ENCODE data around the gene PKP1. TPM values are rescaled to one million over a fixed set of nuclear protein-coding genes. Genes with fewer than 3 reads are reported as not detected.

PKP1 gene
- total RNA-seq, 8 experiments from 2014 or later = 0.21 to 1.8 (median 0.51) TPM; not detected in 2

DNA sequence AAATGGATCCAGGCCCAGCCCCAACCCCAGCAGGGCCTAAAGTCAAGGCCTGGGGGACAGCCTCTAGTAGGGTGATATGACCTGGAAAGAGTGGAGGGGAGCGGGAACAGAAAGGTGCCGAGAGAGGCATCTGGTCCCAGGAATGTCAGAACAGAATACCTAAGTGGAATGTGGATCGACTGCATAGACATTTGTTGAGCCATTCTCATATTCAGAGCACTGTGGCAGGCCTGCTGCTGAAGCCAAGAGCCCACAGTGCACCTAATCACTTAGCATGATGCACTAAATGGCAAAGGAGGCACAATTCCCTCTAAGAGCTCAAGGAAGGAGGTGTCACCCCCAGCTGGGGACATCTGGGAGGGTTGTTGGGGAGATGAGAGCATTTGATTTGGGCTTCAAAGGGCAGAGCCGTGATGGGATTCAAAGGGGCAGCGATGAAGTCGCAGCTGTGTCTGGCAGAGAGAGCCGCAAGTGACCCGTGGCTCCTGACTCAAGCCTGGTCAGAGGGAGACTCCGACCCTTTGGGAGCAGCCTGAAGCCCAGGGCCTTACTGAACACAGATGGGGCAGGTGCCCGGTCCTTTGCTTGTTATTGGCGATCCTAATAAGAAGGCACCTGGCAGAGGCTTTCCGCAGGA is 8.6 kb upstream of the PKP1 start:
- WGBS, 10 experiments = 69 to 90% (median 81%) methylated on average over 1 to 12 of the region's 12 CpGs; no CpG with 5 or more reads in 5 of the 10 experiments
- ATAC-seq (replicated peaks in 6 of 8) = no peak
- Histone ChIP-seq H3K4me1 (replicated peaks in 1 of 2) (no peaks in the 10 kb centered on the region), H3K4me3 (no peak overlapping the region), H3K27ac (no peak overlapping the region)
- in situ Hi-C loops (cut with MboI; ENCODE audit: low pct_unique_long_range_greater_than_20kb in 2 of 9, low sequenced_read_pairs in 9 of 9, unreplicated experiment in 9 of 9) = loop anchor here in 6 of 9 experiments (25.0 kb wide), 2 partner anchors 88 to 238 kb away; partner anchors contain the start of gene CSRP1 (in 2 of the 6)

DNA sequence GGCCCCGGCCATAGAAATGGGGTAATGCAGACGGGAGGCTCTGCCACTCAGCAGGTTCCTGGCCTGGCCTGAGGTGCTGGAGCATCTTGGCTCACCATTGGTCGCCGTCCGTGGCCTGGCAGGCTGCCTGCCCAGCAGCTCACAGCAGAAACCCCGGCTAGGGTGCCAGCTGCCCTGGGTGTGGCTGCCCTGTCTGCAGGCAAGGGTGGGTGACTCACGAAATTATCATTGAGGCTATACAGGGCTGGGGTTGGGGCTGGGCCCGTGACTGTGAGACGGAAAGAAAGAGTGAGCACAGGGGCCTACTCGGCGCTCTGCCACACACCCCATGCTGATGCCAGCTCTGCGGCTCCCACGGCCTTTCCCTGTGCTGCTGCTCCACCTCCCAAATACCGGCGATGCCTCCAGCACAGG is 8.0 kb upstream of the PKP1 start:
- H3K27ac ChIP-seq = no peak overlapping the region
- no peaks in the 10 kb centered on the region for H3K4me1 ChIP-seq (replicated peaks in 1 of 2)
- 0 to 87% (median 69%) methylated on average over 1 to 6 of the region's 15 CpGs; no CpG with 5 or more reads in 4 of the 10 experiments for WGBS, 10 experiments
- H3K4me3 ChIP-seq = no peak overlapping the region
- peak in 6 of 8 experiments; percentile 12 to 98 (median 60) for ATAC-seq (replicated peaks in 6 of 8)
- in situ Hi-C loops (cut with MboI; ENCODE audit: low pct_unique_long_range_greater_than_20kb in 2 of 9, low sequenced_read_pairs in 9 of 9, unreplicated experiment in 9 of 9) = no loop called here

DNA sequence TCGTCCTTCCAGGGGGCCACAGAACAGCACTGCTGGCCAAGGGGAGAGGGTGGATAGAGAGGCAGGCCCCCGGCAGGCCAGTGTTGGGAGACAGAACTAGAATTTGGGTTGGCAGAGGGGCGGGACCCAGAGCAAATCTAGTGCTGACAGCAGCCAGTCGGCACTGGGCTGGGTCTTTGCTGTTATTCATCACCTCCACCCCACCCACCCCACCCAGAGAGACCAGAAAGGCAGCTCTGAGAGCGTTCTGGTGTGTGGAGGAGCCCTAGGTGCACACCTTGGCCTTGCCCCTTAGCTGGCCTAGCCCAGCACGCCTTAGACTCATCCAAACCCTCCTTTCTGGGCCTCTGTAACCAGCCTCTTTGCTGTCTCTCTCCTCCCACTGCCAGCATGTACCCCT is 6.4 kb upstream of the PKP1 start:
- H3K4me1 ChIP-seq (replicated peaks in 1 of 2) = no peaks in the 10 kb centered on the region
- no peak overlapping the region for H3K27ac ChIP-seq
- H3K4me3 ChIP-seq = no peak overlapping the region
- WGBS, 10 experiments = 86 to 100% (median 88%) methylated on average over 1 to 3 of the region's 6 CpGs; no CpG with 5 or more reads in 7 of the 10 experiments
- in situ Hi-C loops (cut with MboI; ENCODE audit: low pct_unique_long_range_greater_than_20kb in 2 of 9, low sequenced_read_pairs in 9 of 9, unreplicated experiment in 9 of 9) = no loop called here
- ATAC-seq (replicated peaks in 6 of 8) = peak in 1 of 8 experiments; percentile 32

DNA sequence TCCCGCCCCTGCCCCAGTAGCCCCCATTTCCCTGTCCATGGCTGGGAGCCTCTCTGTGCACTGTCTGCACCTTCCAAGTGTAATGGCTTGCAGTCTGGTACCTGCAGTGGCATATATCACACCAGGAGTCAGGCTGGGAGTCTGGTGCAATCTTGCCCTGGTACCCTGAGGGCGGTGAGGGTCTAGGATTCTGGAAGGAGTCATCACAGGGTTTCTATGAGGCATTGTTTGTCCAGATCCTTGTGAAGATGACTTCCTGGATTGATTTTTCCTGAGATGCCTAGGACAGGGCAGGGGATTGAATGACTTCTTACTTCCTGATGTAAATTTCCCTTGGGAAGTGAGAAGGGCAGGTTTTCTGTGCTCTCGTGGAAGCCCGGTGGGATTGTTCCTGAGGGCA is 5.9 kb upstream of the PKP1 start:
- WGBS, 10 experiments = 60 to 100% (median 88%) methylated on average over 1 to 3 of the region's 4 CpGs; no CpG with 5 or more reads in 3 of the 10 experiments

DNA sequence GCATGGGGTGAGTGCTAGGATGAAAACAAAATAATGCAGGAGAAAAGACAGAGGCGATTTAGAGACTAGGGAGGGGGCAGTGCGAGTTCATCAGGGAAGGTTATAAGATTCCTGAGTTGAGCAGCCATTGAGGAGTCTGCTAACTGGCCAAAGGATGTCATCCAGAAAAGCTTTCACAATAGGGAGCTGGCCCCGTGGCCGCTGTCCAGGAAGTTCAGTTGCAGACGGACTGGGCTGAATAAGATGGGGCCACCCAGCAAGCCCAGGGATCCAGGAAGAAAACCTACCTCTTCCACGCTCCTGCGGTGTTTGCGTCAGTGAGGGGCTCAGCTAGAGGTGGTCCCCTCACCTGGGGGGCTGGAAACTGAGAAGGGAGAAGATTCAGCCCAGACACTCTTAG is 4.0 kb upstream of the PKP1 start:
- Histone ChIP-seq H3K27ac (no peak overlapping the region), H3K4me3 (no peak overlapping the region), H3K4me1 (replicated peaks in 1 of 2) (no peaks in the 10 kb centered on the region)
- in situ Hi-C loops (cut with MboI; ENCODE audit: low pct_unique_long_range_greater_than_20kb in 2 of 9, low sequenced_read_pairs in 9 of 9, unreplicated experiment in 9 of 9) = no loop called here
- 18 to 75% (median 43%) methylated on average over 1 to 8 of the region's 8 CpGs; no CpG with 5 or more reads in 1 of the 10 experiments for WGBS, 10 experiments
- peak in 2 of 8 experiments; percentile 4 to 10 for ATAC-seq (replicated peaks in 6 of 8)

More for the DNA sequence above, 5.9 kb upstream of the PKP1 start:
- Histone ChIP-seq H3K4me1 (replicated peaks in 1 of 2) (no peaks in the 10 kb centered on the region), H3K27ac (no peak overlapping the region), H3K4me3 (no peak overlapping the region)
- in situ Hi-C loops (cut with MboI; ENCODE audit: low pct_unique_long_range_greater_than_20kb in 2 of 9, low sequenced_read_pairs in 9 of 9, unreplicated experiment in 9 of 9) = no loop called here
- no peak for ATAC-seq (replicated peaks in 6 of 8)

DNA sequence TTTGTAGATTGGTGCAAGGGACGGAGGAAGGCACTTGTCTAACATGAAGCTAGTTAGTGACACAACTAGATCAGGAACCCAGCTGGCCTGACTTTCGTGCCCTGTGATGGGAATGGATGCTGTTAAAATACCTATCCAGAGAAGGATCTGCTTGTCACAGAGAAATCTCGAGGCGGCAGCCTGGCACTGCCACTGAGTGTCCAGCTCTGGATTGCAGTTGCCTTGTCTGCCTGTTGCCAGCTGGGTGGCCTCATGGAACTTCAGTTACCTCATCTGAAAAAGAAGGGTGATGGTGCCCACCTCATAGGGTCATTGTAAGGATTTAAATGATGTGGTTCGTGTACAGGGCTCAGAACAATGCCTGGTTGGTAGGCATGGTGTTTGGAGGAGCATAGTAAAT is 2.4 kb upstream of the PKP1 start:
- Histone ChIP-seq H3K4me1 (replicated peaks in 1 of 2) (no peaks in the 10 kb centered on the region), H3K27ac (no peak overlapping the region), H3K4me3 (no peak overlapping the region)
- 0 to 100% (median 59%) methylated on average over 1 to 5 of the region's 5 CpGs; no CpG with 5 or more reads in 1 of the 10 experiments for WGBS, 10 experiments
- ATAC-seq (replicated peaks in 6 of 8) = no peak
- in situ Hi-C loops (cut with MboI; ENCODE audit: low pct_unique_long_range_greater_than_20kb in 2 of 9, low sequenced_read_pairs in 9 of 9, unreplicated experiment in 9 of 9) = no loop called here

DNA sequence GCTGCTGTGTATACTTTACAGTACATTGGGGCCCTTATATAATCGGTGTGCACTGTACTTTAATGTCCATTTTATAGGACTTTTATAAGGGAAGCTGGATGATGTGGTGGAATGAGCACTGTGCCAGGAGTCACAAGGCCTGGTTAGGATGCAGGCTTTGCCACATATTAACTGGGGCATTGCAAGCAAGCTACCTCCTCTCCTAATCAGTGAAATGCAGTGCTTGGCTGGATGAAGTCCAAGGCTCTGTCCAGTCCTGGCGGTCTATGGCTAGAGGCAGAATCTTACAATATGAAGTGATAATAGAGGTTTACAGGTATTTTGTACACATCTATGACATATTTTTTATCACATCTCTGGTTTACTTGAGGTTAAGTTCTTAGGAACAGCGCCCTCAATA is 1.7 kb upstream of the PKP1 start:
- Histone ChIP-seq H3K4me1 (replicated peaks in 1 of 2) (no peaks in the 10 kb centered on the region), H3K27ac (no peak overlapping the region), H3K4me3 (no peak overlapping the region)
- no peak for ATAC-seq (replicated peaks in 6 of 8)
- in situ Hi-C loops (cut with MboI; ENCODE audit: low pct_unique_long_range_greater_than_20kb in 2 of 9, low sequenced_read_pairs in 9 of 9, unreplicated experiment in 9 of 9) = no loop called here
- WGBS, 10 experiments = 40 to 100% (median 84%) methylated on average over 1 to 3 of the region's 3 CpGs

DNA sequence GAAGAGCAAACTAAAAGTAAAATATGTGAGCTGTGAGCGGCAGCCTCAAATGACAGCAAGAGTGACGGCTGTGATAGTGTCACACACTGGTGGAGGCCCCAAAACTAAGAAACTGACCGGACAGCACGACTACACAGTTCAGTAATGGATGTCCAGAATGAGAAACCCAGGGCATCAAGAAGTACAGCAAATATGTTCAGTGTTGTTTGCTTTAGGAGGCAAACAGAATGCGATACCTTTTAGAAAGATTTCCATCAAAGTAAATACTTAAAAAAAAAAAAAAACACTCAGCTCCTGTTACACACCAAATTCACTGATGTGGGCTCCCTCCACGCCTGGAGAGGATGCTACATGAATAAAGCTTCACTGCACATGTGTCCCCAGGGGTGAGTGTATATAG is 1.1 kb upstream of the PKP1 start:
- in situ Hi-C loops (cut with MboI; ENCODE audit: low pct_unique_long_range_greater_than_20kb in 2 of 9, low sequenced_read_pairs in 9 of 9, unreplicated experiment in 9 of 9) = no loop called here
- Histone ChIP-seq H3K27ac (no peak overlapping the region), H3K4me1 (replicated peaks in 1 of 2) (no peaks in the 10 kb centered on the region), H3K4me3 (no peak overlapping the region)
- no peak for ATAC-seq (replicated peaks in 6 of 8)
- WGBS, 10 experiments = 78 to 100% (median 89%) methylated on average over 2 to 6 of the region's 6 CpGs

DNA sequence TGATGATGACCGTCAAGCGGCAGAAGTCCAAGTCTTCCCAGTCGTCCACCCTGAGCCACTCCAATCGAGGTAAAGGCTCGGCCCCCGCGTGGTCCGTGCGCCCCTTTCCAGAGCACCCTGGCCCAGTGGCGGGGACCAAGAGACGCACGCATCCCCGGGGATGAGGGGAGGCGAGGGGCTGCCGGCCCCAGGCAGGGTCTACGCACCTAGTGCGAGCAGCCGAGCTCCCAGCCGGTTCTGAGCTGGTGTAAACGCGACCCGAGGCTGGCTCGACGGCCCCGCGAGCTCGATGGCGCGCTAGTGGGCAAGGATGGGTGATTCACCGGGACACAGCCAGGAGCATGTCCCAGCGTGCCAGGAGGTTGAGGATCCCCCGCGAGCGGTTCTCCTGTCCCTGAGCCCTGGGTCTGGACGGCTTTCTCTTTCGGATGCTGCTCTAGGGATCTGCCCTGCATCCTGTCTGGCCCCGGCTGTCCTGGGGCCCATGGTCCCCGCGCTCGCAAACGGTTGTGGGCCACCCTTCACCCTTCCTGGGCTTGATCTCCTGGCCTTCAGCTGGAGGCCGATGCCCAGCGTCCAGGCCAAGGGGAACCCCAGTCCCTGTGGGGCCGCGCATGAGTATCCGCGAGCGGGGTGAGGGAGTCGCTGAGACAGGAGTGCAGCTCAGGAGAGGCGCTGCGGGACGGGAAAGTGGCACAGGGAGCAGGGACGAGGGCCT is 689 bp downstream of the PKP1 start:
- H3K27ac ChIP-seq = no peak overlapping the region
- H3K4me3 ChIP-seq = no peak overlapping the region
- 85 to 98% (median 93%) methylated on average over 4 to 15 of the region's 53 CpGs; no CpG with 5 or more reads in 3 of the 10 experiments for WGBS, 10 experiments
- H3K4me1 ChIP-seq (replicated peaks in 1 of 2) = no peaks in the 10 kb centered on the region
- no peak for ATAC-seq (replicated peaks in 6 of 8)
- in situ Hi-C loops (cut with MboI; ENCODE audit: low pct_unique_long_range_greater_than_20kb in 2 of 9, low sequenced_read_pairs in 9 of 9, unreplicated experiment in 9 of 9) = no loop called here

DNA sequence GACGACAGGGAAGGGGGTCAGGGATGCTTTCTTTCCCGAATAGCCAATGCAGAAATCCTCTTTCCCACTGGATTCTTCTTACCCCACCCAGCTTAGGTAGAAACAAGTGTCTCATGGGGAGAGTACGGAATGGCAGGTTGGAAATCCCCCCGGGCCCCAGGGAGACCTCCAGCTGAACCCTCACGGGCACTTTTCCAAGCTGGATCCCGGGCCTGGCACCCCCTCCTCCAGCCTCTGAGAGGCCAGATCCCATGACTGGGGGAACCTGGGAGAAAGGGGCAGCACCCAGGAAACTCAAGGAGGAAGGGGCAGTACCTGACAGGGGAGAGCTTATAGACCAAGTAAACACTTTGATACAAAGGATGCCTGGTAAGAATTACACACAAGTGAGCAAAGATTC is 1.3 kb downstream of the PKP1 start:
- WGBS, 10 experiments = 80 to 100% (median 100%) methylated on average over 1 to 4 of the region's 6 CpGs; no CpG with 5 or more reads in 6 of the 10 experiments
- Histone ChIP-seq H3K4me1 (replicated peaks in 1 of 2) (no peaks in the 10 kb centered on the region), H3K27ac (no peak overlapping the region), H3K4me3 (no peak overlapping the region)
- no peak for ATAC-seq (replicated peaks in 6 of 8)
- in situ Hi-C loops (cut with MboI; ENCODE audit: low pct_unique_long_range_greater_than_20kb in 2 of 9, low sequenced_read_pairs in 9 of 9, unreplicated experiment in 9 of 9) = no loop called here

DNA sequence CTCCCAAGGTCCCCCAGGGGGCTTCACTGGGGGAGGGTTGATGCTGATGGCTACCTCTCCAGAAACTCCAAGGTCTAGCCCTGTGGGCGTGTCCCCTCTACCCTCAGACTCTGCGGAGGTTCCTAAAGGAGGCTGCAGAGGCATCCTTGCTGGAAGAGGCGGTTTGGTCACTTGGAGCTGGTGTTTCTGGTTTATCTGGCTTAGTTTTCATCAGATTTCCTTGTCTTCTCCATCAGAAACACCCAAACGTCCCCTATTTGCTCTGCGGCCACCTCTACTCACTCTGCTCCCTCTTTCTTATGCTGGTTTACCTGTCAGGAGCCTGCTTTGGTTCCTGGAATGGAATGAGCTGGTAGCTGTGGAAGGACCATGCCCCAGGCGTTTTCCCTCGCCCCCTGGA is 2.5 kb downstream of the PKP1 start:
- Histone ChIP-seq H3K4me1 (replicated peaks in 1 of 2) (no peaks in the 10 kb centered on the region), H3K4me3 (no peak overlapping the region), H3K27ac (no peak overlapping the region)
- in situ Hi-C loops (cut with MboI; ENCODE audit: low pct_unique_long_range_greater_than_20kb in 2 of 9, low sequenced_read_pairs in 9 of 9, unreplicated experiment in 9 of 9) = no loop called here
- 0 to 100% (median 63%) methylated on average over 1 to 7 of the region's 7 CpGs; no CpG with 5 or more reads in 4 of the 10 experiments for WGBS, 10 experiments
- no peak for ATAC-seq (replicated peaks in 6 of 8)

DNA sequence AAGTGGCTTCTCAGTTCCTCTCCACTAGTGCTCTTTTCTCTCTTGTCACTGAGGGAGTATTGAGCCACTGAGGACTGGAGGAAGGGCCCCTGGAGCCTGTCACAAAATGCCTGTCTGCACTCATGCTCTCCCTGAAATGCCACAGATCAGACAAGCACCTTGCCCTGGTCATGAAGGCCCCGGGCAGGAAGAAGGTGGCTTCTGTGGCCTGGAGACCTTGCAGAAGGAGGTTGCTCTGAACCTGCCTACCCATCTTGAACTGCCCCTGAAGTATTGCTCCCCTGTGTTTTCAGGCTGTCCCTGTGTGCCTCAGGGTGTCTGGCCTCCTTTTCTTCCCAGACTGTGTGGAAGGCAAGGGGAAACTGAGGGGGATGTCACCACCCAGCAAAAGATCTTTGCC is 3.1 kb downstream of the PKP1 start:
- no peaks in the 10 kb centered on the region for H3K4me1 ChIP-seq (replicated peaks in 1 of 2)
- no peak overlapping the region for H3K4me3 ChIP-seq
- no peak overlapping the region for H3K27ac ChIP-seq
- no peak for ATAC-seq (replicated peaks in 6 of 8)
- in situ Hi-C loops (cut with MboI; ENCODE audit: low pct_unique_long_range_greater_than_20kb in 2 of 9, low sequenced_read_pairs in 9 of 9, unreplicated experiment in 9 of 9) = no loop called here
- WGBS, 10 experiments = 33 to 100% (median 88%) methylated on average over 1 of the region's 1 CpG; no CpG with 5 or more reads in 7 of the 10 experiments

DNA sequence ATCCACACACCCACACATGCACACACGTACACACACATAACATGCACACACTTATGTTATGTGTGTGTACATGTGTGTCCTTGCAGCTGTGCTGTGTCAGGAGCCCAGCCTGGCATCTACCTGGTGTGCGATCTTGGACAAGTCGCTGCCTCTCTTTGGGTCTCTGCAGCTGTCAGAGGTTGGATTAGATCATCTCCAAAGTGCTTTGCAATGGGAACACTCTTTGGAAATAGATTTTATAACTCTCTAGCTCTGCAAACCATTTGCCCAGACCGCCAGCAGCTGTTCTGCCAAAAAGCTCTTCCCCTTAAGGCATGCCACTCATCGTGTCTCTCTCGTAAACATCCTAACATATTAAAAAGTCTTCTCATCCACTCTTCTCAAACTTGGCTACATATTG is 4.7 kb downstream of the PKP1 start:
- 41 to 100% (median 85%) methylated on average over 1 to 6 of the region's 6 CpGs; no CpG with 5 or more reads in 2 of the 10 experiments for WGBS, 10 experiments
- in situ Hi-C loops (cut with MboI; ENCODE audit: low pct_unique_long_range_greater_than_20kb in 2 of 9, low sequenced_read_pairs in 9 of 9, unreplicated experiment in 9 of 9) = no loop called here
- Histone ChIP-seq H3K4me3 (no peak overlapping the region), H3K4me1 (replicated peaks in 1 of 2) (no peaks in the 10 kb centered on the region), H3K27ac (no peak overlapping the region)
- ATAC-seq (replicated peaks in 6 of 8) = no peak
